Tibial nerve (tissue), 4 donors: ENCODE results near the gene ZNF836.

ENCODE experiments used
- EP300 ChIP-seq, 2 donors: sonication (generic); formaldehyde crosslinking; IDR thresholded peaks; one replicate each; pipeline ENCODE4 v1.6.1; 2017; ENCODE audit warnings: antibody characterized with exemption in 2 of 2, mild to moderate bottlenecking in 1 of 2
- TF ChIP-seq, protein P1 (sequence below), 5 experiments: fragments of 200-600 bp in 3 of 5; fragments of 450-650 bp in 2 of 5; sonication (generic) in 3 of 5; IDR thresholded peaks; one replicate each; pipeline ENCODE4 v1.5.1; 2016 to 2019; ENCODE audit warnings: antibody characterized with exemption in 5 of 5, mild to moderate bottlenecking in 3 of 5, moderate library complexity in 2 of 5

DNA sequence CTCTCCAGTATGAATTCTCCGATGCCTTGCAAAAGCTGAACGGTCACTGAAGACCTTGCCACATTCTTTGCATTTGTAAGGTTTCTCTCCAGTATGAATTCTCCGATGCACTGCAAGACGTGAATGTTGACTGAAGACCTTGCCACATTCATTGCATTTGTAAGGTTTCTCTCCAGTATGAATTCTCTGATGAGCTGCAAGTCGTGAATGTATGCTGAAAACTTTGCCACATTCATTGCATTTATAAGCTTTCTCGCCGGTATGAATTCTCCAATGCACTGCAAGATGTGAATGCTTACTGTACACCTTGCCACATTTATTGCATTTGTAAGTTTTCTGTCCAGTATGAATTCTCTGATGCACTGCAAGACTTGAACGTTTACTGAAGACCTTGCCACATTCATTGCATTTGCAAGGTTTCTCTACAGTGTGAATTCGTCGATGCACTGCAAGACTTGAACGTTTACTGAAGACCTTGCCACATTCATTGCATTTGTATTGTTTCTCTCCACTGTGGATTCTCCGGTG, 55.8 kb downstream of the ZNF836 start:
- TF ChIP-seq, protein P1, sequence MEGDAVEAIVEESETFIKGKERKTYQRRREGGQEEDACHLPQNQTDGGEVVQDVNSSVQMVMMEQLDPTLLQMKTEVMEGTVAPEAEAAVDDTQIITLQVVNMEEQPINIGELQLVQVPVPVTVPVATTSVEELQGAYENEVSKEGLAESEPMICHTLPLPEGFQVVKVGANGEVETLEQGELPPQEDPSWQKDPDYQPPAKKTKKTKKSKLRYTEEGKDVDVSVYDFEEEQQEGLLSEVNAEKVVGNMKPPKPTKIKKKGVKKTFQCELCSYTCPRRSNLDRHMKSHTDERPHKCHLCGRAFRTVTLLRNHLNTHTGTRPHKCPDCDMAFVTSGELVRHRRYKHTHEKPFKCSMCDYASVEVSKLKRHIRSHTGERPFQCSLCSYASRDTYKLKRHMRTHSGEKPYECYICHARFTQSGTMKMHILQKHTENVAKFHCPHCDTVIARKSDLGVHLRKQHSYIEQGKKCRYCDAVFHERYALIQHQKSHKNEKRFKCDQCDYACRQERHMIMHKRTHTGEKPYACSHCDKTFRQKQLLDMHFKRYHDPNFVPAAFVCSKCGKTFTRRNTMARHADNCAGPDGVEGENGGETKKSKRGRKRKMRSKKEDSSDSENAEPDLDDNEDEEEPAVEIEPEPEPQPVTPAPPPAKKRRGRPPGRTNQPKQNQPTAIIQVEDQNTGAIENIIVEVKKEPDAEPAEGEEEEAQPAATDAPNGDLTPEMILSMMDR (IDR thresholded peaks at IDR 0.05) = no peak
- no peak for TF ChIP-seq EP300 (IDR thresholded peaks at IDR 0.05)
